Ovary (tissue), 3 donors: Measurements from ENCODE around the gene TSSK2.

Source experiments
- CTCF ChIP-seq, 3 donors: fragments of 450-650 bp in 2 of 3; fragments of 200-600 bp in 1 of 3; IDR thresholded peaks; one replicate each; pipeline versions ENCODE4 v1.5.1 to v1.8.0; 2016 to 2022; ENCODE audit warnings: antibody characterized with exemption in 3 of 3, mild to moderate bottlenecking in 1 of 3
- EP300 ChIP-seq: sonication (generic); formaldehyde crosslinking; IDR thresholded peaks from one replicate; pipeline ENCODE4 v1.6.1; 2017; ENCODE audit warnings: antibody characterized with exemption
- POLR2A ChIP-seq: fragments of 450-650 bp; IDR thresholded peaks from one replicate; pipeline ENCODE4 v1.6.1; 2017; ENCODE audit warnings: antibody characterized with exemption, mild to moderate bottlenecking, moderate library complexity
- donor health status: DM: no; HTN: no; CAD: no.

- TF ChIP-seq CTCF (IDR thresholded peaks at IDR 0.05): no peak
- no peak for TF ChIP-seq POLR2A
- no peak for TF ChIP-seq EP300
Measured at GRCh38 chr22:19118329-19118880, 12.7 kb upstream of the TSSK2 start.
